Stomach smooth muscle (tissue), 2 donors: ENCODE measurements around the gene PLXNC1.
"Not testable (repeated sequence)": the region's sequence is repeated elsewhere in the genome, so short reads cannot be mapped to it uniquely, and the experiment has no call there.

Experiments used
- H3K27ac ChIP-seq: one replicate; pipeline ENCODE4 v1.7.0; 2013; ENCODE audit warnings: mild to moderate bottlenecking, low read length, inconsistent platforms
- H3K27me3 ChIP-seq, 2 donors: one replicate each; pipeline ENCODE4 v1.7.0; 2013; ENCODE audit warnings: low read length in 2 of 2; ENCODE audit not compliant: insufficient read depth in 2 of 2, control insufficient read depth in 1 of 2
- H3K36me3 ChIP-seq, 2 donors: one replicate each; pipeline ENCODE4 v1.7.0; 2013; ENCODE audit warnings: low read length in 2 of 2; ENCODE audit not compliant: control insufficient read depth in 2 of 2, insufficient read depth in 2 of 2
- H3K4me1 ChIP-seq: one replicate; pipeline ENCODE4 v1.7.0; 2013; ENCODE audit warnings: low read length; ENCODE audit not compliant: control insufficient read depth, insufficient read depth
- H3K4me3 ChIP-seq, 2 donors: one replicate each; pipeline ENCODE4 v1.7.0; 2013; ENCODE audit warnings: low read length in 2 of 2
- H3K9ac ChIP-seq, 2 donors: one replicate each; pipeline ENCODE4 v1.7.0; 2013; ENCODE audit warnings: low read length in 2 of 2, mild to moderate bottlenecking in 1 of 2
- H3K9me3 ChIP-seq, 2 donors: one replicate each; pipeline ENCODE4 v1.7.0; 2013; ENCODE audit warnings: low read length in 2 of 2; ENCODE audit not compliant: control insufficient read depth in 2 of 2
- donor health status: healthy.
- donor health status: Pancreatic carcinoma.

PLXNC1 gene

GRCh38 chr12:94299846-94300245, 151.5 kb downstream of the PLXNC1 start:
- H3K4me1 ChIP-seq: peaks cover 4% of the 10 kb centered on the region
- peaks cover 4% of the 10 kb centered on the region in 2 donors for H3K36me3 ChIP-seq

GRCh38 chr12:94304012-94304411, 155.6 kb downstream of the PLXNC1 start:
- Histone ChIP-seq H3K9ac (no peak overlapping the region), H3K27ac (no peak overlapping the region), H3K36me3 (peaks cover 0 to 5% of the 10 kb centered on the region in 2 donors), H3K4me3 (no peak overlapping the region), H3K27me3 (no peaks in the 10 kb centered on the region), H3K9me3 (no peaks in the 10 kb centered on the region), H3K4me1 (peaks cover 8% of the 10 kb centered on the region)

More at GRCh38 chr12:94299846-94300245, 151.5 kb downstream of the PLXNC1 start:
- Histone ChIP-seq H3K4me3 (no peak overlapping the region), H3K9me3 (no peaks in the 10 kb centered on the region), H3K9ac (no peak overlapping the region), H3K27ac (no peak overlapping the region), H3K27me3 (no peaks in the 10 kb centered on the region)

- Histone ChIP-seq H3K36me3 (peaks cover 0 to 5% of the 10 kb centered on the region in 2 donors), H3K27ac (no peak overlapping the region), H3K4me1 (peaks cover 8% of the 10 kb centered on the region)
Observed at GRCh38 chr12:94304566-94305061, 156.2 kb downstream of the PLXNC1 start.

GRCh38 chr12:94305130-94305957, 157.0 kb downstream of the PLXNC1 start:
- Histone ChIP-seq H3K4me1 (peaks cover 8% of the 10 kb centered on the region), H3K4me3 (no peak overlapping the region), H3K9ac (no peak overlapping the region), H3K9me3 (no peaks in the 10 kb centered on the region), H3K27ac (peak overlapping the region; percentile 8), H3K27me3 (no peaks in the 10 kb centered on the region), H3K36me3 (peaks cover 0 to 3% of the 10 kb centered on the region in 2 donors)

More at GRCh38 chr12:94304566-94305061, 156.2 kb downstream of the PLXNC1 start:
- Histone ChIP-seq H3K9me3 (no peaks in the 10 kb centered on the region), H3K4me3 (no peak overlapping the region), H3K27me3 (no peaks in the 10 kb centered on the region), H3K9ac (no peak overlapping the region)

GRCh38 chr12:94308612-94309011, 160.2 kb downstream of the PLXNC1 start:
- Histone ChIP-seq H3K9ac (no peak overlapping the region), H3K36me3 (peaks cover 0 to 3% of the 10 kb centered on the region in 2 donors), H3K27ac (no peak overlapping the region), H3K9me3 (no peaks in the 10 kb centered on the region), H3K4me3 (no peak overlapping the region), H3K27me3 (no peaks in the 10 kb centered on the region), H3K4me1 (peaks cover 8% of the 10 kb centered on the region)

GRCh38 chr12:94309373-94309772, 161.0 kb downstream of the PLXNC1 start:
- Histone ChIP-seq H3K4me1 (peaks cover 7% of the 10 kb centered on the region), H3K27ac (no peak overlapping the region), H3K36me3 (peaks cover 0 to 3% of the 10 kb centered on the region in 2 donors)

GRCh38 chr12:94312378-94312777, 164.0 kb downstream of the PLXNC1 start:
- Histone ChIP-seq H3K9ac (no peak overlapping the region), H3K27me3 (no peaks in the 10 kb centered on the region), H3K9me3 (no peaks in the 10 kb centered on the region), H3K36me3 (no peaks in the 10 kb centered on the region), H3K4me3 (no peak overlapping the region), H3K27ac (no peak overlapping the region), H3K4me1 (no peaks in the 10 kb centered on the region)

More at GRCh38 chr12:94309373-94309772, 161.0 kb downstream of the PLXNC1 start:
- no peaks in the 10 kb centered on the region for H3K27me3 ChIP-seq
- H3K9ac ChIP-seq: no peak overlapping the region
- no peak overlapping the region for H3K4me3 ChIP-seq
- H3K9me3 ChIP-seq: no peaks in the 10 kb centered on the region

- H3K27ac ChIP-seq, H3K36me3 ChIP-seq: not testable (repeated sequence)
Observed at GRCh38 chr12:94316600-94316999, 168.2 kb downstream of the PLXNC1 start.

GRCh38 chr12:94318181-94318580, 169.8 kb downstream of the PLXNC1 start:
- Histone ChIP-seq H3K4me1 (no peaks in the 10 kb centered on the region), H3K27ac (no peak overlapping the region), H3K4me3 (no peak overlapping the region), H3K9ac (no peak overlapping the region), H3K36me3 (peaks cover 9 to 18% of the 10 kb centered on the region in 2 donors), H3K27me3 (no peaks in the 10 kb centered on the region), H3K9me3 (no peaks in the 10 kb centered on the region)

More at GRCh38 chr12:94316600-94316999, 168.2 kb downstream of the PLXNC1 start:
- not testable (repeated sequence) for H3K9me3 ChIP-seq, H3K9ac ChIP-seq, H3K27me3 ChIP-seq, H3K4me3 ChIP-seq, H3K4me1 ChIP-seq

GRCh38 chr12:94320109-94320508, 171.7 kb downstream of the PLXNC1 start:
- H3K4me1 ChIP-seq: no peaks in the 10 kb centered on the region
- no peak overlapping the region for H3K9ac ChIP-seq
- H3K27me3 ChIP-seq: no peaks in the 10 kb centered on the region
- no peaks in the 10 kb centered on the region for H3K9me3 ChIP-seq
- no peak overlapping the region for H3K27ac ChIP-seq
- H3K4me3 ChIP-seq: no peak overlapping the region
- H3K36me3 ChIP-seq: peaks cover 13 to 21% of the 10 kb centered on the region in 2 donors

- no peaks in the 10 kb centered on the region for H3K9me3 ChIP-seq
- H3K9ac ChIP-seq: no peak overlapping the region
- no peaks in the 10 kb centered on the region for H3K4me1 ChIP-seq
- H3K27me3 ChIP-seq: no peaks in the 10 kb centered on the region
- H3K27ac ChIP-seq: no peak overlapping the region
- peaks cover 13 to 25% of the 10 kb centered on the region in 2 donors for H3K36me3 ChIP-seq
- no peak overlapping the region for H3K4me3 ChIP-seq
Observed at GRCh38 chr12:94322346-94322745, 174.0 kb downstream of the PLXNC1 start.
